GM12865 (cell line): Measurements from ENCODE around the gene FSD1.

Experiments
- DNase-seq: peaks from one replicate; pipeline ENCODE4 v3.0.0; 2010; ENCODE audit warnings: low read depth
- H3K4me3 ChIP-seq: 2 replicates; pipeline ENCODE4 v1.5.1; 2011; ENCODE audit warnings: mild to moderate bottlenecking, low read depth, low read length, control low read depth
- CTCF ChIP-seq: IDR thresholded peaks from 2 replicates; pipeline ENCODE4 v1.5.1; 2011; ENCODE audit warnings: low read length, control low read depth, low read depth, inconsistent platforms; ENCODE audit not compliant: insufficient read depth; ENCODE audit errors: missing control alignments

Gene FSD1

GRCh38 chr19:4304538-4305256, at the start of gene FSD1:
FSD1 (plus strand) TSS chr19:4304598; CDS start chr19:4304747, 149 bp downstream.
- DNase-seq = peak; percentile 70
- H3K4me3 ChIP-seq = no peak within 1 kb of the TSS
- no peak for TF ChIP-seq CTCF

- no peak overlapping the region for H3K4me3 ChIP-seq
- no peak for TF ChIP-seq CTCF
- DNase-seq = no peak
Measured at GRCh38 chr19:4256563-4256962, 47.8 kb upstream of the FSD1 start.

GRCh38 chr19:4257025-4257424, 47.4 kb upstream of the FSD1 start:
- TF ChIP-seq CTCF = no peak
- no peak for DNase-seq
- no peak overlapping the region for H3K4me3 ChIP-seq

GRCh38 chr19:4258181-4258580, 46.2 kb upstream of the FSD1 start:
- H3K4me3 ChIP-seq = no peak overlapping the region
- no peak for DNase-seq
- TF ChIP-seq CTCF = no peak

GRCh38 chr19:4260613-4261191, 43.7 kb upstream of the FSD1 start:
- no peak for DNase-seq
- H3K4me3 ChIP-seq = no peak overlapping the region
- no peak for TF ChIP-seq CTCF

- H3K4me3 ChIP-seq = no peak overlapping the region
- TF ChIP-seq CTCF = no peak
- no peak for DNase-seq
Measured at GRCh38 chr19:4264812-4265211, 39.6 kb upstream of the FSD1 start.

- H3K4me3 ChIP-seq = no peak overlapping the region
- no peak for DNase-seq
- no peak for TF ChIP-seq CTCF
Measured at GRCh38 chr19:4266253-4267000, 38.0 kb upstream of the FSD1 start.
